ENCODE measurements around the gene SATB2. TPM values are rescaled to one million over a fixed set of nuclear protein-coding genes. Genes with fewer than 3 reads are reported as not detected.

The SATB2 gene
- total RNA-seq, 2 donors from 2014 or later, result 0.05 to 0.29 TPM

- Mint-ChIP-seq H3K36me3 (ENCODE audit: low read depth) (no peaks in the 10 kb centered on the region), H3K27ac (no peak overlapping the region), H3K4me1 (peaks cover 2% of the 10 kb centered on the region), H3K4me3 (no peak overlapping the region), H3K27me3 (peaks cover 19% of the 10 kb centered on the region)
- no peak for DNase-seq
- ATAC-seq, result no peak
- no peaks in the 10 kb centered on the region for H3K9me3 ChIP-seq (ENCODE audit: control insufficient read depth, low read length, poor library complexity, severe bottlenecking)
Observed at GRCh38 chr2:199339891-199340605, 117.7 kb downstream of the SATB2 start.

DNA sequence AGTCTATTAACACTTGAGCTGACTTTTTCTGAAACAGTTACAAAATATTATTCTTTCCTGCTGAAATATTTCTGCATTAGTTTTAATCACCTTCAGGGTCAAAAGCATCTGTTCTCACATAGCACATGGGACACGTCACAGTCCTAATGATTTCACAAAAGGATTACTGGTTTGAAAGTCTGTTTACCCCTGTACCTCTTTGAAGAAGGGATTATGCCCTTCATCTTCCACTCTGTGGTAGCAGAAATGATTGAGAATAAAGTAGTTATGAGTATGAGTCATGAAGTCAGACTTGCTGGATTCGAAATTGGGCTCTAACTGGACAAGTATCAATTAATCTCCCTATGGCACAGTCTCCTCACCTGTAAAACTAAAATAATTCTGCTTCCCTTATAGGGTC lies 121.2 kb downstream of the SATB2 start:
- peaks cover 2% of the 10 kb centered on the region for H3K4me1 Mint-ChIP-seq
- DNase-seq, result no peak
- peaks cover 31% of the 10 kb centered on the region for H3K27me3 Mint-ChIP-seq
- H3K27ac Mint-ChIP-seq, result no peak overlapping the region
- no peak overlapping the region for H3K4me3 Mint-ChIP-seq
- no peaks in the 10 kb centered on the region for H3K9me3 ChIP-seq (ENCODE audit: control insufficient read depth, low read length, poor library complexity, severe bottlenecking)
- no peak for ATAC-seq
- H3K36me3 Mint-ChIP-seq (ENCODE audit: low read depth), result no peaks in the 10 kb centered on the region

GRCh38 chr2:199335502-199335901 lies 122.2 kb downstream of the SATB2 start:
- Mint-ChIP-seq H3K4me3 (no peak overlapping the region), H3K36me3 (ENCODE audit: low read depth) (no peaks in the 10 kb centered on the region), H3K27me3 (peaks cover 24% of the 10 kb centered on the region), H3K27ac (no peak overlapping the region), H3K4me1 (peaks cover 2% of the 10 kb centered on the region)
- ATAC-seq (no peak), DNase-seq (no peak)
- H3K9me3 ChIP-seq (ENCODE audit: control insufficient read depth, low read length, poor library complexity, severe bottlenecking), result no peaks in the 10 kb centered on the region

DNA sequence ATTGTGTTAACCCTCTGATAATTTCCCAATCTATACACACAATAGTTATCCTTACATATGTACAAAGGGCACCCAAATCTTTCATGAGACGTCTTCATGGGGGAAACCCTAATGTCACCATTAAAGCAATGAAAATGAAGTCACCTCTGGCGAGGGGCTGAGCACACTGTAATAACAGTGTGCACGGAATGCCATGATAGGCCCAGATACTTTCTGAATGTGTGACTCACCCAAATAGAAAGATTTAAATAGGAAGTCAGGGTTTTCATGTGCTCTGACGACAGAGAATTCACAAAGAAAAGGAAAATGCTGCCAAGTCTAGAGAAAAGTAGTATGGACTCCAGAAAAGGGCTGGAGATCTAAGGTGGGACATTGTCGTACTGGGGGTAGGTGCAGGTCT lies 128.3 kb downstream of the SATB2 start:
- no peak for ATAC-seq
- no peaks in the 10 kb centered on the region for H3K9me3 ChIP-seq (ENCODE audit: control insufficient read depth, low read length, poor library complexity, severe bottlenecking)
- DNase-seq, result no peak
- H3K36me3 Mint-ChIP-seq (ENCODE audit: low read depth), result no peaks in the 10 kb centered on the region
- peaks cover 8% of the 10 kb centered on the region for H3K27me3 Mint-ChIP-seq
- no peaks in the 10 kb centered on the region for H3K4me1 Mint-ChIP-seq
- no peak overlapping the region for H3K4me3 Mint-ChIP-seq
- no peak overlapping the region for H3K27ac Mint-ChIP-seq

DNA sequence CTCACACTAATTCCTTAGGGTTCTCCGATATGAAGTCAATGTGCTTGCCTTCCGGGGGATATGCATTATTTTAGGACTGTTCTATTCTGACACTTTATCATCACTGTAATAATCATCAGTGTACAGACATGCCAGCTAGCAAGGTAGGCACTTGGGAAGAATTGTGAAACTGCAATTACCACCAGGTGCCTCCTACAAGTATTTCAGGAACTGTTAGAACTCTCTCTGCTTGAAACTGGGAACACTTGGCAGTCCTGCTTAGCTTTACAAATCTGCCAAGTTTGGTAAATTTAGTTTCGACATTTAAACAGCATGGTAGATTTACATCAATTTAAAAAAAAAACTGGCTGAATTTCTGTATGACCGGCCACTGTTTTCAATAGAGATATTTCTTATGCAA lies 128.7 kb downstream of the SATB2 start:
- H3K36me3 Mint-ChIP-seq (ENCODE audit: low read depth), result no peaks in the 10 kb centered on the region
- no peak overlapping the region for H3K27ac Mint-ChIP-seq
- H3K4me3 Mint-ChIP-seq, result no peak overlapping the region
- H3K9me3 ChIP-seq (ENCODE audit: control insufficient read depth, low read length, poor library complexity, severe bottlenecking), result no peaks in the 10 kb centered on the region
- DNase-seq (no peak), ATAC-seq (no peak)
- H3K4me1 Mint-ChIP-seq, result no peaks in the 10 kb centered on the region
- H3K27me3 Mint-ChIP-seq, result peaks cover 5% of the 10 kb centered on the region

DNA sequence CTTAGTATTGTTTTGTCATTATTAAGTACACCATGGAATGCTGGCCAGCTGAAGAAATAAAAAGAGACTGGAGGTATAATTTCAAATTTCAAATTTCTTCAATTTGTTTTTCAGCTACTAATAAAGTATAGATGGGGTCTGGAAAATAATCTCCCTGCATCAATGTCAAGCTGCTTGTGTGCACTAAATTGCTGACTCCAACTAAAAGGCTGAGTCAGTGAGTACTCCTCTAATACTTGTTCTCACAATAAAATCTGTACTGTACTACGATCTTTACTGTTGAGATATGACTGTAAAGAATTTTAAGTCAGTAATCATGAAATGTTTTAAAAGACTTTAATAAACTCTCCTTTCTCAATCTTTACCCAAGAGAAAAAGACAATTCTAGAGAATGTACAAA lies 131.9 kb downstream of the SATB2 start:
- Mint-ChIP-seq H3K27ac (no peak overlapping the region), H3K36me3 (ENCODE audit: low read depth) (no peaks in the 10 kb centered on the region), H3K4me3 (no peak overlapping the region), H3K4me1 (no peaks in the 10 kb centered on the region), H3K27me3 (peaks cover 4% of the 10 kb centered on the region)
- DNase-seq, result no peak
- H3K9me3 ChIP-seq (ENCODE audit: control insufficient read depth, low read length, poor library complexity, severe bottlenecking), result no peaks in the 10 kb centered on the region
- no peak for ATAC-seq

DNA sequence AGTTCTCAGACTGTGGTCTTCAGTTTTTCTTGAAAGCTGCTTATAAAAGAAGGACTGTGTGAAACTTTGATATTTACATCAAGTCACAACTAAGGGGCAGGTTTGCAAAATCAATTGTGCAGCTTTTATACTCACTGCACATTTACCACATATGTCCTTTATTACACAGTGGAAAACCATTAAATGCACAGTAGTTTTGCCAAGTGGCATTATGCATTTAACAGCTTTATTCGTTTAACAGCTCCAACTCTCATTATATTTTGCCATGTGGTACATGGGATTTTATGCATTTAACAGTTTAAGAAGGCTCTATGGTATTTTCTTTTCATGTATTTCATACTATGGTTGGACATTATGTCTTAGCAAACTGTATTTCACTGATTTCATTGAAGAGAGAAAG lies 135.6 kb downstream of the SATB2 start:
- Mint-ChIP-seq H3K27ac (no peak overlapping the region), H3K4me1 (no peaks in the 10 kb centered on the region), H3K27me3 (peaks cover 9% of the 10 kb centered on the region), H3K36me3 (ENCODE audit: low read depth) (no peaks in the 10 kb centered on the region), H3K4me3 (no peak overlapping the region)
- H3K9me3 ChIP-seq (ENCODE audit: control insufficient read depth, low read length, poor library complexity, severe bottlenecking), result no peaks in the 10 kb centered on the region
- DNase-seq (no peak), ATAC-seq (no peak)

DNA sequence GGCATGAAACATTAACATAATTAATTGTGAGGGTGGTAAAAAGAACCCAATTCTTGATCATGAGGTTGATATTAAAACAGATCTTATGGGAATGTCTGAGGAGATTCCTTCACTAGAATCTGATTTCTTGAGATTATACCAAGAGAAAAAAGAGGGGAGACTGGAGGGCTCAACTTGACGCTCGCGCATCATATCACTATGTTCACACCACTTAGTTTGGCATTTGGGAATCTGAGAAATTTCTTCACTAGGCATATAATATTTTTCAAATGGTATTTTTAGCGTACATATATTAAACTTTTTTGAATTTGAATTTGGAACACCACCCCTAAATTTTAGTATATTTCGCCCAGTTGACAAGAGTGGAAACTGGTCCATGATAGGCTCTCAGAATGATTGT lies 140.1 kb downstream of the SATB2 start:
- H3K4me1 Mint-ChIP-seq, result no peaks in the 10 kb centered on the region
- DNase-seq (no peak), ATAC-seq (no peak)
- peaks cover 9% of the 10 kb centered on the region for H3K27me3 Mint-ChIP-seq
- H3K36me3 Mint-ChIP-seq (ENCODE audit: low read depth), result no peaks in the 10 kb centered on the region
- H3K9me3 ChIP-seq (ENCODE audit: control insufficient read depth, low read length, poor library complexity, severe bottlenecking), result no peaks in the 10 kb centered on the region
- H3K4me3 Mint-ChIP-seq, result no peak overlapping the region
- H3K27ac Mint-ChIP-seq, result no peak overlapping the region

DNA sequence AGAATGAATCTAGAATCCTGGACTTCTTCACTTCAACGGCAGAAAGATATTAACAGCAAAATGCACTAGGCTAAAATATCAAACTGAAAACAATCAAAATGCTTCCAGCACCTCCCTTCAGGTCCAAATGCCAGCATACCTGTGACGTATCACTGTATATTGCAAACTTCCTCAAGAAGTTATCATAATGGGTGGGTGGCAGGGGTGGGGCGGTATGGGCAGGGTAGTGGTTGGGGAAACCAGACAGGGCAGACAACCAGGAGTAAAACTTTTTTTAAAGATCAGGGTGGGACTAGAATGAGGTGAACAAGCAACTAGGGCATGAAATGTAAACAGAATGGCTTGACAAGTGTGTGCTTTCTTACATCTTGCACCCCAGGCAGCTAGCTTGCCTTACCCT lies 140.9 kb downstream of the SATB2 start:
- Mint-ChIP-seq H3K4me1 (no peaks in the 10 kb centered on the region), H3K27ac (no peak overlapping the region), H3K27me3 (peaks cover 7% of the 10 kb centered on the region), H3K4me3 (no peak overlapping the region), H3K36me3 (ENCODE audit: low read depth) (no peaks in the 10 kb centered on the region)
- ATAC-seq, result no peak
- no peaks in the 10 kb centered on the region for H3K9me3 ChIP-seq (ENCODE audit: control insufficient read depth, low read length, poor library complexity, severe bottlenecking)
- DNase-seq, result no peak

GRCh38 chr2:199315299-199316179 lies 142.2 kb downstream of the SATB2 start:
- ATAC-seq (no peak), DNase-seq (no peak)
- no peaks in the 10 kb centered on the region for H3K9me3 ChIP-seq (ENCODE audit: control insufficient read depth, low read length, poor library complexity, severe bottlenecking)
- no peak overlapping the region for H3K4me3 Mint-ChIP-seq
- H3K27ac Mint-ChIP-seq, result no peak overlapping the region
- peaks cover 5% of the 10 kb centered on the region for H3K27me3 Mint-ChIP-seq
- H3K4me1 Mint-ChIP-seq, result no peaks in the 10 kb centered on the region
- H3K36me3 Mint-ChIP-seq (ENCODE audit: low read depth), result no peaks in the 10 kb centered on the region

- ATAC-seq, result no peak
- Mint-ChIP-seq H3K27ac (no peak overlapping the region), H3K4me3 (no peak overlapping the region), H3K36me3 (ENCODE audit: low read depth) (no peaks in the 10 kb centered on the region), H3K4me1 (no peaks in the 10 kb centered on the region), H3K27me3 (peaks cover under 1% of the 10 kb centered on the region)
- no peaks in the 10 kb centered on the region for H3K9me3 ChIP-seq (ENCODE audit: control insufficient read depth, low read length, poor library complexity, severe bottlenecking)
- no peak for DNase-seq
Observed at GRCh38 chr2:199312931-199313330, 144.8 kb downstream of the SATB2 start.

GRCh38 chr2:199310771-199311585 lies 146.8 kb downstream of the SATB2 start:
- DNase-seq (no peak), ATAC-seq (no peak)
- no peaks in the 10 kb centered on the region for H3K36me3 Mint-ChIP-seq (ENCODE audit: low read depth)
- H3K9me3 ChIP-seq (ENCODE audit: control insufficient read depth, low read length, poor library complexity, severe bottlenecking), result no peaks in the 10 kb centered on the region
- peaks cover 6% of the 10 kb centered on the region for H3K27me3 Mint-ChIP-seq
- H3K4me3 Mint-ChIP-seq, result no peak overlapping the region
- no peak overlapping the region for H3K27ac Mint-ChIP-seq
- H3K4me1 Mint-ChIP-seq, result no peaks in the 10 kb centered on the region

DNA sequence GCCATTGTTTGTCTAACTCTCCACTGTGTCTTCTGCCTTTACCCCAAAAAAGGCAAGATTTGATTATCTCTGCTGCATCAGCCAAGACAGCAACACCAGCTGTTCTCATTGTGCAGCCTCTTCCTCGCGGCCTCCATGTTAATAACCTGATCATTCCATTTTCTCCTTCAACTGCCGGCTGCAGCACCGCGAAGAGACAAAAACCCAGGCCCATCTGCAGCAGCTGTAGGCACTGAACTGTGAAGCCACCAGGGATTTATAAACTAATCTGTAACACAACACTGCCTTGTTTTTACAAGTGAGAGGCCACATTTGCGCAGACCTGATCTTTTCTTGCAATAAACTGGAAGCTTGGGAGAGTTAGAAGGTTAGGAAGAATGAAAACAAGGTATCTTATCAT lies 147.8 kb downstream of the SATB2 start:
- no peak overlapping the region for H3K27ac Mint-ChIP-seq
- peaks cover 6% of the 10 kb centered on the region for H3K27me3 Mint-ChIP-seq
- H3K36me3 Mint-ChIP-seq (ENCODE audit: low read depth), result no peaks in the 10 kb centered on the region
- H3K9me3 ChIP-seq (ENCODE audit: control insufficient read depth, low read length, poor library complexity, severe bottlenecking), result no peaks in the 10 kb centered on the region
- no peaks in the 10 kb centered on the region for H3K4me1 Mint-ChIP-seq
- ATAC-seq (no peak), DNase-seq (no peak)
- H3K4me3 Mint-ChIP-seq, result no peak overlapping the region
